Uterus (tissue), 4 donors: ENCODE measurements around the gene FLVCR2. TPM values are rescaled to one million over a fixed set of nuclear protein-coding genes. Genes with fewer than 3 reads are reported as not detected.

Experiments
- DNase-seq, 2 donors: peaks; one replicate each; pipeline ENCODE4 v3.0.0-alpha.2; 2019 to 2020
- H3K27ac ChIP-seq, 2 donors: fragments of 200-600 bp; sonication (generic); 1 replicate in 1 of 2; 2 replicates in 1 of 2; pipeline ENCODE4 v1.5.1; 2016 to 2018
- H3K27me3 ChIP-seq, 2 donors: fragments of 200-600 bp; sonication (generic); one replicate each; pipeline ENCODE4 v1.5.1; 2018 to 2019; ENCODE audit warnings: control low read depth in 1 of 2
- H3K36me3 ChIP-seq, 2 donors: fragments of 200-600 bp; sonication (generic); one replicate each; pipeline ENCODE4 v1.5.1; 2019; ENCODE audit warnings: control low read depth in 1 of 2
- H3K4me1 ChIP-seq, 2 donors: fragments of 200-600 bp; sonication (generic); one replicate each; pipeline ENCODE4 v1.5.1; 2018 to 2019; ENCODE audit warnings: control low read depth in 1 of 2
- H3K4me3 ChIP-seq, 2 donors: fragments of 200-600 bp; sonication (generic); 1 replicate in 1 of 2; 2 replicates in 1 of 2; pipeline ENCODE4 v1.5.1; 2018 to 2019; ENCODE audit warnings: mild to moderate bottlenecking in 1 of 2
- H3K9me3 ChIP-seq, 2 donors: fragments of 200-600 bp; sonication (generic); one replicate each; pipeline ENCODE4 v1.5.1; 2019; ENCODE audit warnings: control low read depth in 1 of 2
- POLR2A ChIP-seq, 2 donors: fragments of 450-650 bp; IDR thresholded peaks; one replicate each; pipeline ENCODE4 v1.6.1; 2016; ENCODE audit warnings: antibody characterized with exemption in 2 of 2, mild to moderate bottlenecking in 1 of 2, moderate library complexity in 1 of 2
- intact Hi-C: fragments of 100-400 bp; cut with DNase I; formaldehyde crosslinking; loops from one replicate; pipeline ENCODE4 v1.15.1; 2023; ENCODE audit warnings: low total_unique reads
- total RNA-seq, 4 donors: library from RNA; depleted of rRNA in 3 of 4; stranded (reverse); fragments of >200 nt in 3 of 4; gene quantifications; one replicate each; pipeline versions ENCODE4 v1.1.0 to v1.2.4, GENCODE V29; 2014 to 2023
- TF ChIP-seq, protein P1 (sequence below), 4 experiments: fragments of 200-600 bp in 2 of 4; fragments of 450-650 bp in 2 of 4; sonication (generic) in 2 of 4; IDR thresholded peaks; one replicate each; pipeline ENCODE4 v1.5.1; 2016 to 2019; ENCODE audit warnings: antibody characterized with exemption in 4 of 4, mild to moderate bottlenecking in 2 of 4, moderate library complexity in 1 of 4
- donor health status: DM: yes; HTN: yes; CAD: no.

Gene FLVCR2
- total RNA-seq, 4 donors from 2014 or later: 2.3 to 15.0 (median 3.3) TPM

DNA sequence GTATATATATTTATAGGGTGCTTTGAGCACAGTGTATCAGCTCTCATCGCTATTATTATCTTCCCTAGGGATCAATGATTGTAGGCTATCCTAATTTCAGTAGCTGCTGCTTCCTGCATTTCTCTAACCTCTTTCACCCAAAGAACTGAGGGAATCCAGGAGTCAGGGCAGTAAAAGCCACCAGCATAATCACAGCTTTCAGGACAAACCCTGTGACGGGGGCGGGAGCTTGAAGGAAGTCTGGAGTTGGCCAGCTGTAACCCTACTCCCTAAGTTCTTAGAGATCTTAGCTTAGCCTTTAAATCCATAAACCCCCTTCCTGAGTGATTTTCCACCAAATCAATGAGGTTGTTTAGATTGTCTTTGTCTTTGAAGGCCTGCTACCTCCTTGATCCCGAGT lies 33.7 kb downstream of the FLVCR2 start:
- DNase-seq: no peak

DNA sequence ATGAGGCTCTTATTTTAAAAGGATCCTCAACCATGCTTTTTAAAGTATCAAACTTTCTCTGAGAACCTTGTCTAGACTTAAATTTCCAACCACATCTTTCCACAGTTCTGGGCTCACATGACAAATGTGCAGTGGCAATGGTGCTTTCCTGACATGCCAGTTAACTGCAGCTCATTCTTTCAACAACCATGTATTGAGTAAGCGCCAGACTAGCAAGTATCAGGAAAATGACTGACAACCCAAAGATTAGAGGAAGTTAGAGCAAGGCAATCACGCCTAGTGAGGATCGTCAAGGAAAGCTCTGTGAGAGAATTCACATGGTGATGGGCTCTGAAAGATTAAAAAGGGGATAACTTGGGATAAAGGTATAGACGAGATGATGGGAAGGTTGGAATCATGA lies 35.8 kb downstream of the FLVCR2 start:
- DNase-seq: no peak
- H3K27ac ChIP-seq: no peak overlapping the region
- H3K27me3 ChIP-seq: no peaks in the 10 kb centered on the region
- no peak for TF ChIP-seq POLR2A (IDR thresholded peaks at IDR 0.05)
- TF ChIP-seq, protein P1, sequence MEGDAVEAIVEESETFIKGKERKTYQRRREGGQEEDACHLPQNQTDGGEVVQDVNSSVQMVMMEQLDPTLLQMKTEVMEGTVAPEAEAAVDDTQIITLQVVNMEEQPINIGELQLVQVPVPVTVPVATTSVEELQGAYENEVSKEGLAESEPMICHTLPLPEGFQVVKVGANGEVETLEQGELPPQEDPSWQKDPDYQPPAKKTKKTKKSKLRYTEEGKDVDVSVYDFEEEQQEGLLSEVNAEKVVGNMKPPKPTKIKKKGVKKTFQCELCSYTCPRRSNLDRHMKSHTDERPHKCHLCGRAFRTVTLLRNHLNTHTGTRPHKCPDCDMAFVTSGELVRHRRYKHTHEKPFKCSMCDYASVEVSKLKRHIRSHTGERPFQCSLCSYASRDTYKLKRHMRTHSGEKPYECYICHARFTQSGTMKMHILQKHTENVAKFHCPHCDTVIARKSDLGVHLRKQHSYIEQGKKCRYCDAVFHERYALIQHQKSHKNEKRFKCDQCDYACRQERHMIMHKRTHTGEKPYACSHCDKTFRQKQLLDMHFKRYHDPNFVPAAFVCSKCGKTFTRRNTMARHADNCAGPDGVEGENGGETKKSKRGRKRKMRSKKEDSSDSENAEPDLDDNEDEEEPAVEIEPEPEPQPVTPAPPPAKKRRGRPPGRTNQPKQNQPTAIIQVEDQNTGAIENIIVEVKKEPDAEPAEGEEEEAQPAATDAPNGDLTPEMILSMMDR (IDR thresholded peaks at IDR 0.05): no peak
- no peaks in the 10 kb centered on the region for H3K36me3 ChIP-seq
- no peaks in the 10 kb centered on the region for H3K4me1 ChIP-seq
- no peaks in the 10 kb centered on the region for H3K9me3 ChIP-seq
- intact Hi-C loops: no loop called here
- H3K4me3 ChIP-seq: no peak overlapping the region

More for the DNA sequence above, 33.7 kb downstream of the FLVCR2 start:
- no peak for TF ChIP-seq POLR2A (IDR thresholded peaks at IDR 0.05)
- TF ChIP-seq, protein P1 (IDR thresholded peaks at IDR 0.05): no peak
- Histone ChIP-seq H3K36me3 (no peaks in the 10 kb centered on the region), H3K27me3 (no peaks in the 10 kb centered on the region), H3K4me3 (no peak overlapping the region), H3K4me1 (no peaks in the 10 kb centered on the region), H3K27ac (no peak overlapping the region), H3K9me3 (no peaks in the 10 kb centered on the region)
- intact Hi-C loops: no loop called here

DNA sequence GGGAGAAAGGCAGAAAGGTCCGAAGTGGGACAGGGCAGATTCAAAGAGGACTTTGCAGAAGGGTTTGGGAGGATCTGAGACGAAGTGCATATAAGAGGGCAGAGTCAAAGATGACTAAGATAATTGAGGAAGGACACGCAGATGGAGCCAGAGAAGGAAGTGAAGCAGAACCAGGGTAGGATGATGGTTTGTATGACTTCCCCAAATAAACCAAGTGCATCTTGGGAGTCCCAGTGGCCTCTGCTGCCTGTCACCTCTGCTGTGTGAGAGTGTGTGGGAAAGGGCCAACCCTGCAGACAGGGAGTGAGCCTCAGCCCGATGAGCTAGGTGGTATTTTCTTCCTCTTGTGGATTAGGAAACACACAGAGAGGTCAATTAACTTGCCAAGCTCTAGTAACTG lies 36.8 kb downstream of the FLVCR2 start:
- Histone ChIP-seq H3K4me1 (no peaks in the 10 kb centered on the region), H3K4me3 (no peak overlapping the region), H3K27ac (no peak overlapping the region), H3K27me3 (no peaks in the 10 kb centered on the region), H3K36me3 (no peaks in the 10 kb centered on the region), H3K9me3 (no peaks in the 10 kb centered on the region)
- intact Hi-C loops: no loop called here
- no peak for DNase-seq
- TF ChIP-seq POLR2A (IDR thresholded peaks at IDR 0.05): no peak
- TF ChIP-seq, protein P1 (IDR thresholded peaks at IDR 0.05): no peak

DNA sequence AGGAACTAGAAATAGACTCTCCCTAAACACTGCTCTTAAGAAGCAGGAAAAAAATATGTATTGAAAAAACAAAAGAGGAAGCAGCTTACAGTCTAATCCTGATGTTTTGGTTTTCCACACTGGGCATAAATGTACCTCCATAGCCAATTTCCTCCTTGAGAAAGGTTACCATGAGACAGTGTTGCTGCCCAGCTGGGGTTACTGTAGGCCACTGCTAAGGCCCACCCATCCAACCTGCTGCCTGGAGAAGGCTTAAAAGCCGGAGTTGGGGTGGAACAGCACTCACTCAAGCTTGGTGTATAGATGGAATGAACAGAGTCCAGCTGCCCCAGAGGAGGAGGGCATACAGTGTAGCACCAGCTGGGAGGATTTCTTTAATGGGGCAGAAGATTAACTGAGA lies 41.1 kb downstream of the FLVCR2 start:
- Histone ChIP-seq H3K27me3 (no peaks in the 10 kb centered on the region), H3K27ac (no peak overlapping the region), H3K4me3 (no peak overlapping the region), H3K9me3 (no peaks in the 10 kb centered on the region), H3K36me3 (no peaks in the 10 kb centered on the region), H3K4me1 (no peaks in the 10 kb centered on the region)
- no peak for DNase-seq
- TF ChIP-seq, protein P1 (IDR thresholded peaks at IDR 0.05): no peak
- no peak for TF ChIP-seq POLR2A (IDR thresholded peaks at IDR 0.05)
- intact Hi-C loops: no loop called here

DNA sequence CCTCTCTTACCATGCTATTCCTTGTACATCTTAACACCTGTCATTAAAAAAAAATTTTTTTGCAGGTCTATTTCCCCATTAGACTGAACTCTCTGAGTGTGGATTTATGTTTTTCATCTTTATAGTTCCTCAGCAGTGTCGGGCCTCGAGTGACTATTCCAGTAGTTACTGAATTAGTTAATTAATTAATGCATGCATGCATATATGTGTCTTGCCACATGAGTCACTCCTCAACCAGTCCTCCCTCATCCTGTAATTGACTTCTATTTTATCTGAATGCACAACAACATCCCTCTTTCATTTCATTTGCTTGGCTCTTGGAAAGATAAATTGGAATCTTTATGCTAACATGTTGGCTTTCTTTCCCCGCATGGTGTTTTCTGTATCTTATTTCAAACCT lies 46.6 kb downstream of the FLVCR2 start:
- TF ChIP-seq POLR2A (IDR thresholded peaks at IDR 0.05): no peak
- TF ChIP-seq, protein P1 (IDR thresholded peaks at IDR 0.05): no peak
- intact Hi-C loops: no loop called here
- DNase-seq: no peak
- Histone ChIP-seq H3K4me3 (no peak overlapping the region), H3K36me3 (no peaks in the 10 kb centered on the region), H3K27ac (no peak overlapping the region), H3K9me3 (no peaks in the 10 kb centered on the region), H3K4me1 (no peaks in the 10 kb centered on the region), H3K27me3 (no peaks in the 10 kb centered on the region)
